Measurements from ENCODE around the gene PIK3C3.
"Not testable (repeated sequence)": the region's sequence is repeated elsewhere in the genome, so short reads cannot be mapped to it uniquely, and the experiment has no call there.

The PIK3C3 gene

DNA sequence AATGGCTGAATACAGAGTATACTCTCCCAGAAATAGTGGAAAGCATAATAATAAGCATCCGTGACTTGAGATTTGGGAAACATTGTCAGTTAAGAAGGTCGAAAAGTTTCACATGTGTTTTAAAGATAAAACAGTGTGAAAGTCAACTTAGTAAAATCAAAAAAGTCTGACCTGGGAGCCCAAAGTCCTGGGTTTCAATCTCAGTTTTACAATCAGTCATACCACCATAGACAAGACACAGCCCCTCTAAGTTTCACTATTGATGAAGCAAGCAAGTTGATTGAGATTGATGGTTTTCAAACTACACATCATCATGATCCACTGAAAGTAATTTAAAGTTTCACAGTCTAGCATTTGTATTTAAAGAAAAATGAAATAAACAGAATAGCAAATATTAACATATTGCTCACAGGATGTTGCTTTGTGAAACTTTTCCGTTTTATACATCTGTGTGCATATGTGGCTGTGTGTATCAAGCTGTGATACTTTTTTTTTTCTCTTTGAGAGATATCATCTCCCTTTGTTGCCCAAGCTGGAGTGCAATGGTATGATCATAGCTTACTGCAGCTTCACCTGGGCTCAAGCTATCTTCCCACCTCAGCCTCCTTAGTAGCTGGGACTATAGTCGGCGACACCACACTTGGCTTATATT, 71.1 kb downstream of the PIK3C3 start:
- no peak for DNase-seq

DNA sequence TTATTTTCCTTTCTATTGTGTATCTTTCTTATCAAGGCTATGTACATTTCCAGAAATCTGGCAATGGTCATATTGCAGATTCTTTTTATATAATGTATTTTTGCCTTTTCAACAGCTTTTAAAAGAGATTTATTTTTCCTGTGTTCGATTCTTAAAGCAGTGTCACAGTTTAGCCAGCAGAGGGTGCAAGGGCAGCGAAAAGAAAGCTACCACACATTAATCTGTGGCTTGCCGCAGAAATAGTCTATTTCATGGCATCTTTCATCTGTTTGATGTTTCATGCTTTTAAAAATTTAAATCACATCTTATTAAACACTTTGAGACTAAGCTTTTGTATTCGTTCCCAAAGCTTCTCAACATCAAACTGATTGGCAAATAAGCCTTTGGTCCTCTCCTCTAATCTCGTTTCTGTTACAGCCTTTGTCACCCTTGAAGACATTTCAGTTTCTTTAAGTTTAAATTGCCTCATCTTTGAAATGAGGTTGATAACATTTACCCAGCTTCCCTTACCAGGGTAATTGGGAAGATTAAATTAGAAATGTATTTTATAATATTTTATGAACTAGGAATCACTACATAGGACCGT, 73.3 kb downstream of the PIK3C3 start:
- peak; percentile 48 for DNase-seq

DNA sequence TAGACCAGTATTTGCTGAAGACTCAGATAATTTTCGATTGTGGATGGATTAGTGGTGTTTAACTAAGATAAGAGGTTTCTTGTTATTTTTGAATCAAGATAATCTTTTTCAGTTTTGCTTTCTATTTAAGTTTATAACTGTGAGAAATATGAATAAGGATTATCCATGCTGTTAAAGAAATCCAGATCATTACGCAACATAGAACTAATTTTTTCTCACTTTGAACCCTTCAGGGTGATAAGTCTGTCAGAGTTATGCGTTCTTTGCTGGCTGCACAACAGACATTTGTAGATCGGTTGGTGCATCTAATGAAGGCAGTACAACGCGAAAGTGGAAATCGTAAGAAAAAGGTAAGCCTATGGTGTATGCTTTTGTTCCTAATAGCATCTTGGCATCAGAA, 74.1 kb downstream of the PIK3C3 start:
- DNase-seq: no peak

DNA sequence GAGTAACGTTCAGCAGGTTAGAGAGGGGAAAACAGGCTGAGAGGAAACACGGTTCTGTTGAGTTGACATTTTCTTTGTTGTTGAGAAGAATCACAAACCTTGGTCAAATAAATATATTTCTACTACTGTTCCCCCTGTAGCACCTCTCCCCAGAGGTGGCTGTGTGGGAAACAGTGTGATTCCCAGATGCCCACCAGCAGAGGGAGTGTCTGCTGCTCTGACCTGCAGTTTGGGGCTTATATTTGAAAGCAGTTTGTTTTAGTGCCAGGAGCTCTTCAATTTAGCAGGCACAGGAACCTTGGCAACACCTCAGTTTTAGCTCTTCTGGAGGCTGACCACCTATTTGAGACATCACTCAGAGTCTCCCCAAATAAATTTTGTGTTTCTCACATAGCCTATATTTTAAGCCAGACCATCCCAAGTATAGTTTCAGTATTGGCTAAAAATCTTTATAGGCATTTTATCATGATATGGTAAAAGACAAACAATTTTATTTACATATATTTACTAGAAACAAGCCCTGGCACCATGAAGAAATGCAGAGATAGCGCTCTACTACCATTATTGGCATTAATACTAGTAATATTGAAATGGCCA, 75.7 kb downstream of the PIK3C3 start:
- peak; percentile 22 for DNase-seq

DNA sequence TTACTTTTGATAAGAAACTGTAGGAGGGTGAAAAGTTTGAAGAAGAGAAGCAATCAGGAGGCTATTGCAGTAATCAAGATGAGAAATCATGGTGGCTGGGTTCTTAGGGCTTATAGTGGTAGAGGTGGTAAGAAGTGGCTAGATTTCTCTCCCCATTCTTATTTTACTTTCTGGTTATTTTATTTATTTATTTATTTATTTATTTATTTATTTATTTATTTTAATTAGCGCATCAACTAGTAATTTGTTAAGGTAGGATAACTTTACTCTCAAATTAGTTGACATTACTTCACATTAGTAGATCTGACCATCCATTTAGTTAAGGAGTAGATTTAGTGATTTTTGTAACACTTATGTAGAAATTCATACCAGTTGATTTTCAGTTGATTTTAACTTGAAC, 77.4 kb downstream of the PIK3C3 start:
- DNase-seq: no peak

DNA sequence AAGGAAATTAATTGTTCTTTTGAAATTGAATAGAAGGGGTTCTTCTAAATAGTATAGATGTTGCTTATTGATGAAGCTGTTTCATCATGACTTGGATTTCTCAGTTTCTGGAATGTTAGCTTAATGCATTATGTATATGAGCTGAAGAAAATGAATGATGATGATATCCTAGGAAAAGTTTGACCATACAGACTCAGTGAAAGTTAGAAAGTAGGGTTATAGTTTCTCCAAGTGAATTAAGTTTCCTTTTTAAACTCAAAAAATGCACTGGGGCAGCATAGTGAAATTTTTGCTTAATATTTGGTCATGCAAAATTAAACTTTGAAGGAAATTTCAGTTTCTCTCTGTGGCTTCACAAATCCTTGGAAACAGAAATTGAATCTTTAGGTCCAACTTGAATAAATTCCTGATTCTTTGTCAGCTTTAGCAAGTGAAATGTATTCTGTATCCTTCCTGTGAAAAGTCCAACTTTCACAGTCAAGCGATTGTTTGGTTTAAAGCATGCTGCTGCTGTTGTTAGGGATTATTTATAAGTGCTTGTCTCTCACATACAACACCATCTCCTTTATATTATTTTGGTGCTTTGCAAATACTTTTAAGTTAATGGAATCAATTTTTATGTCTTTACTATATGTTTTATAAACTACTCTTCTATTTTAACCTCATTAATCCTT, 78.2 kb downstream of the PIK3C3 start:
- no peak for DNase-seq

DNA sequence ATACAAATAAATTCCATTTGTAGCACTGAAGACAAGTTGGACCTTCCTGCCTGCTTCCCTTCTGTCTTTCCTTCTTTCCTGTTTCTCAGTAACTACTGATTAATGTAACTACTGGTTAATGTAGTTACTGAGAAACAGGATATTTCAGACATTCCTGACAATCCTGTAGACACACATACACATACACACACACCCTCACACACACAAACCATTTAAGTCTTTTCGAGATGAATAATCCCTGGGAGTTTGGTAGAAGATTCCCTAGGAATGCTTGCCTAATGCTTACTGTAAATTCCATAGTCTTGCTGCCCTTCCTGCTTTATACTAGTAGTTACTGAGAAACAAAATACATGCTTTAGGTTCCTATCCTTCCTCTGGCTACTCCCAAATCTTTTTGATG, 83.9 kb downstream of the PIK3C3 start:
- DNase-seq: peak; percentile 96

DNA sequence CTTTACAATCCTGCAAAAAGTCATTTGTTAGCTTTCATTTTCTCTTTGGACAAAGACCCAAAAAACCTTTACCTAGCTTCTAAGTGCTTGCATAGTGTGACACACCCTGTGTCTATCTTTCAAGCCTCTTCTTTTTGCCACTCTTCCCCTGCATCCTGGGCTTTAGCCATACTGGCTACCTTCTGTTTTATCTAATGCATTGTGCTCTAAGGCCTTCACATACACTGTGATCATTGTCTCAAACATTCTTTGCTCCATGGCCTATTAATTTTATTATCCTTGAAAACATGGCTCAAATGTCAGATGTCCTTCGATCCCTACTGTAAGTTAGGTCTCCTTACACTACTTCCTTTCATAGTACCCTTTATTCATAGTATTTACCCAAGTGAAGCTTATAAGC, 84.4 kb downstream of the PIK3C3 start:
- no peak for DNase-seq

DNA sequence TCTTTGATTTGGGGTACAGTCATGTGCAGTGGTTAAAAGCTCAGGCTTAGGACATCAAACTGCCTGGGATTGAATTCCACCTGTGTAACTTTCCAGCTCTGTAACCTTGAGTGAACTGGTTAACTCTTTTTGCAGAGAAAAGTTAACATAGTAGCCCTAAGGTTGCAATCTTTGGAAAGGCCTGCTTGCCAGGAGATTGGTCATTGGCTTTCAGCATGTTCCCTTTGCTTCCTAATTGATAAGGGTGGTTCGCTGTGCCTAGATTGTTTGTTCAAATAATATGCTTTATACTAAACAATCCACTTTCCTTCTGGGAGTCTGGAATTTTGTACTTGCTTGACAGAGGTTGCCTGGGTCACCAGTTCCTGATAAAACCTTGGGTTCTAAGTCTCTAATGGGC, 86.8 kb downstream of the PIK3C3 start:
- DNase-seq: no peak

DNA sequence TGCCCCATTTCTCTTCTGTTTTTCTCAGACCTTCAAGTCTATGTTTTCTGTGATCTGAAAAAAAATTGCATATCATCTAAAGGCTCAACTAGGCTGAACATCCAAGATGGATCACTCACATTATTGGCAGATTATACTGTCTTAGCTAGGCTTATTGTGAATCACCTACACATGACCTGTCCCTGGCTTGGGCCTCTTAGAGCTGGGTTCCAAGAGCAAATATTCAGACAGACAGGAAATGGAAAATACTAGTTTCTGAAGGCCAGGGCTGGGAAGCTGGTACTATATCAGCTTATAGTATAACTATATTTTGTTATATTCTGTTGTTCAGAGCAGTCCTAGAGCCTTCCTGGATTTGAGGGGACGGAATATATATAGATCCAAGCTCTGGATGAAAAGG, 90.3 kb downstream of the PIK3C3 start:
- peak; percentile 26 for DNase-seq

DNA sequence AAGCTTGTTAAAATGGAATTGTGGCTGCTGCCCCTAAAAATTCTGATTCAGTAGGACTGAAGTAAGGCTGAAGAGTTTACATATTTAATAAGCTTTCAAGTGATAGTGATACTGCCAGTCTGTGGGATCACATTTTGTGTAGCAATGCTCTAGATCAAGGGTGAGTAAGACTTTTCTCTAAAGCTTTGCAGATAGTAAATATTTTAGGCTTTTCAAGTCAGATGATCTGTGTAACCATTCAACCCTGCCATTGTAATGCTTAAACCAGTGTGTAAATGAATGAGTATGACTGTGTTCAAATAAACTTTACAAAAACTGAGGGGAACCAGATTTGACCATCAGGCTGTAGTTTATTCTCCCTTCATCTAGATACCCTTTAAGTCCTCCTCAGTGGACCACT, 92.7 kb downstream of the PIK3C3 start:
- peak; percentile 15 for DNase-seq

DNA sequence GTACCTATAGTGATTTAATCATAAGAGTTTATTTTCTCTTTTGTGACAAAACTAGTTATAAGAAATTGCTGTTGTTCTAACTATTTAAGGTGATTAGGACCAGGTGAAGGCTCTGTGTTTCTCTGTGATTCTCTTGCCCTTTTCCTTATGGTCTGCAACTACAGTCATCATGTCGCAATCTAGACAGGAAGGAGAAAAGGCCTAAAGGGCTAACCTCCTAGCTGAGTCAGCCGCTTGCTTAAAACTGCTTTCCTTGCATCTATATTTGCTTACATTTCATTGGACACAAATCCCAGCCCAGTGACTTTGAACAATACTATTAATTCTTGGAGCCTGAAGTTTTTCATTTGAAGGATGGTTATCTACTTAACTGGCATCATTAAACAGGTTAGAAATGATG, 93.1 kb downstream of the PIK3C3 start:
- peak; percentile 81 for DNase-seq

DNA sequence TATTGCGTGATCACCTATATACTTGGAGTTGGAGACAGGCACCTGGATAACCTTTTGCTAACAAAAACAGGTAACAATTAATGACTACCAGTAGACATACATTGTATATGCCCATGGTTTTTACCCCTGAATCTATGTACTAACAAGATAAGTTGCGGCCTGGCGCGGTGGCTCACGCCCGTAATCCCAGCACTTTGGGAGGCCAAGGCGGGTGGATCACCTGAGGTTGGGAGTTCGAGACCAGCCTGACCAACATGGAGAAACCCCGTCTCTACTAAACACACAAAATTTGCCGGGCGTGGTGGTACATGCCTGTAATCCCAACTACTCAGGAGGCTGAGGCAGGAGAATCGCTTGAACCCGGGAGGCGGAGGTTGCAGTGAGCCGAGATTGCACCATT, 94.5 kb downstream of the PIK3C3 start:
- not testable (repeated sequence) for DNase-seq

DNA sequence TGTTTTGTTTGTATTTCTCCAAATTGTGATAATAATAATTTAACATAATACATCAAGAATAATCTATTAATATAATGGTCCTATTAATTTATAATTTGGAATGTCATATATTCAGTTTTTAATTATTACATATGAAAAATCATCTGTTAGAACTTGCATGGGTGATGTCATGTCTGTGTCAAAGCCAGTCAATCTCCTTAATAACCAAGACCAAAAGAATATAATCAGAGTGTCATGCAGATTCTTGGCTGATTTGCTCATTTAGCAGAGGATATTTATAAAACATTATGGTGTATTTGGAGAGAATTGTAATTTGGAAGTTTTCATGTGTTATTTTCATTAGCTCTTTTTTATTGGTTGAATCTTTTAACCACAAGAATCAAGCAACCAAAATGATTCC, 96.4 kb downstream of the PIK3C3 start:
- no peak for DNase-seq

DNA sequence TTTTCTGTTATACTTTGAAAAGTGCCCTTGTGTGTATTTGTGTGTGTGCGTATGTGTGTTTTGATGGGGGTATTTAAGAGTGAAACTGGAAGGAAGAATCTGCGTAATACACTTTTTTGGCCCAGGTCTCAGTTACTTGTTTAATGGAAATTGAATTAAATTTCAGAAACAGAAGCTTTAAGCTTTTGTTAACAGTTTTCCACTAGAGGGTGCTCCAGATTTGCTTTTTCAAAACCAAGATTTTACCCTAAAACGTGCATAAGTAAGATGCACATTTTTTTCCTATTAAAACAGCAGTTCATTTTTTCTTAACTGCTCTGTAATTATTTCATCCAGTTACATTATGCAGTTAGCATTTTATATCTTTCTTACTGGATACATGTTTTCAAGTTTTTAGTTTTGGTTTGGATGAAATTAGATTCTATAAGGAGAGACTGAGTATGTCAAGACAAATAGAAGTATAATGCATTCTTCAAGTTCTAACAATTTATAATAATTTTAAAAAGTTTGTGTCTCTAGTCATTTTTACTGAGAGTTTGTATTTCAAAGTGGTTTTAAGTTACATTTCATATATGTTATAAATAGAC, 97.2 kb downstream of the PIK3C3 start:
- peak; percentile 28 for DNase-seq

DNA sequence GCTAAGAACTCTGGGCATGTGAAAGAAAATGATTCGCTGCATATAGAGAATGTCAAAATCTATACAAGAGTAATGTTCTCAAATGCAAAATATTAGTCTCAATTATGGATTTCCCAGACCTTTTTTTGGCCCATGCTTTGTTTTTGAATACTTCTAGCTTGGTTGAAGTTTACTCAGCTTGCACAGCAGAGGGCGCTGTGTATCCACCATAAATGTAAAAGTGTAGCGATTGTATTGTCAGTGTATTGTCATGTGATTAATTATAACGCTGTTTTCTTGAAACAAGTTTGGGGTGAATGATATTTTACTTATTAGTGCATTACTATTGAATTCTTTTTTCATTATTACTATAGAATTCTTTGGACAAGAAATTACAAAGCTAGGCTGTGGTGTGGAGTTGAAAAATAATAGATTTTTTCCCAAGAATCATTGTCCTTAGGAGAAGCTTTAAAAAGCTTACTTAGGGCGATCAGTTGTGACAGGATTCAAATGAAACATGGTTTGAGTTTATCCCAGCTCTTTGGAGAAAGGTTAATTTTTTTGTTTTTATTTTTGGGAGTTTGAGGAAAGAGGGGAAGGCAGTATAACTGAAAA, 98.3 kb downstream of the PIK3C3 start:
- DNase-seq: peak; percentile 56

DNA sequence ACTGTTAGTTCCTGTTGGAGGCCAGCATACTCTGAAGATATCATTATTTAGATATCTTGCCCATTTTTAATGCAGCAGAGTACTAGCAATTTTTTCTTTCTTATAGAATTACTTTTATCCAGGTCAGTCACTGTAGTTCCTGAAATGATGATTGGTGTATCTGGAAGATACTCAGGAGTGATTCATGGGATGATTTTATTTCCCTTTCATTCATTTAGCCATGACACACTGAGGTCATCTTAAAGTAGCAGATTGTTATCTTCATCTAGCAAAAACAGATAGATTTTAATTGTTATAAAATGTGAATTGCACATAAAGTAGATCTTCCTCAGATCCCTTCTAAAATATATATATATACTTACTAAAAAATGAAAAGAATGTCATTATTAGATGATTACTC, 109.1 kb downstream of the PIK3C3 start:
- peak; percentile 26 for DNase-seq

DNA sequence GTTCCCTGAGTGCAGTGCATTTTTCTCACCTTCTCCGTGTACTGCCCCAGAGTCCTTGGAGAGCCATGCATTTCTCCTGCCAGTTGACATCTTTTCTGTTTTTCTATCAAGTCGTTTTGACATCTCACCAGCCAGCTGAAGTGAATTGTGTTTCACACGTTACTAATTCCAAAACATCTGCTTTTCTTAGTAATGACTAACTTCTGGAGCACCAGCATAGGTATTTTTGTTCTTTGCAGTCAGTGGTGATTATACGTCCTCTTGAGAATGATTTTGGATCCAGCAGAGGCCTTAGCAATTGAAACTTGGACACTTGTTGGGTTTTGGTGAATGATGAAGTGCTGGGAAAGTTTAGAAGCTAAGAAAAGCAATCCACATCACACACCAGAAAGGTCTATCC, 112.5 kb downstream of the PIK3C3 start:
- no peak for DNase-seq

DNA sequence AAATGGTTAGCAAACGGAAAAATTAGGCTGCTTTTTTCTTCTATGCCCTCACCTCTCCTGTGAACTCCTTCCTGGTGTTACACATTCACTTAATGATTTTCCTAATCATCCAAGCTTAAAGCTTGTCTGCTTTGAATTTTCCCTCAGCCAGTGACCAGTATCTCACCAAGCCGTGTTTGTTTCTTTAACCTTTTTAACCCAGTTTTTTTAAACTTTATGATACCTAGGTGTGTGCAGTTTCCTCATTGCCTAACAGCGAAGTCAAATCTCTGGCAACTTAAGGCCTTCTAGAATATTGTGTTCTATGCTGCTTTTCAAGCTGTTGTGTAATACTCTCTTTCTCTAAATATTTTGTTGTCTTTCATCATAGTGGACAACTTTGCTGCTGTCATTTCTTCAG, 113.0 kb downstream of the PIK3C3 start:
- DNase-seq: no peak

DNA sequence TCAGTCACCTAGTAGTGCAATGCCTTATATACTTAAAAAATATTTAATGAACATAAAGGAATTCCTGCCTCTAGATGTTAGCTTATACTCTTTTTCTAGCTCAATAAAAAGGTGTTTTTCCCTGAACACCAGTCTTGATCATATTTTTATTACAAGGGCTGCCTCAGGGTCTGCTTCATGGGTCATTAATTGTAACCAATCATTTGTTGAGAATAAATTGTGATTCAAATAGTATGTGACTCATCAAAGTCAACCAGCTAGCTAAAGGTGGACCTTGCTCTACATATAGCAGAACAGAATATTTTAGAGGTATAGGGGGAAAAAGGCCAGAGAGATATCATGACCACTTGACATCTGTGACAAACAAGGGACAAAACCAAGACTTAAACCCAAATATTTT, 114.0 kb downstream of the PIK3C3 start:
- DNase-seq: no peak

DNA sequence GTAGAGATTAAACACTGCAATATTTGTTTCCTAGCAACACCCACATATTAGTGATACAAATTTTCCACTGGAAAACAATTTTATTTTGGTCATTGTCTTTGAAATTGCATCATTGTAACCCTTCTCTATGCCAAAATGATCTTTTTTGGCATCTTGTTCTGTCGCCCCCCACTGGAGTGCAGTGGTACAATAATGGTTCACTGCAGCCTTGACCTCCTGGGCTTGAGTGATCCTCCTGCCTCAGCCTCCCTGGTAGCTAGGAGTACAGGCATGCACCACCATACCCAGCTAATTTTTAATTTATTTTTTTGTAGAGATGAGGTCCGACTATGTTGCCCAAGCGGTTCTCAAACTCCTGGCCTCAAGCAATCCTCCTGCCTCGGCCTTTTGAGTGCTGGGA, 117.4 kb downstream of the PIK3C3 start:
- DNase-seq: no peak

DNA sequence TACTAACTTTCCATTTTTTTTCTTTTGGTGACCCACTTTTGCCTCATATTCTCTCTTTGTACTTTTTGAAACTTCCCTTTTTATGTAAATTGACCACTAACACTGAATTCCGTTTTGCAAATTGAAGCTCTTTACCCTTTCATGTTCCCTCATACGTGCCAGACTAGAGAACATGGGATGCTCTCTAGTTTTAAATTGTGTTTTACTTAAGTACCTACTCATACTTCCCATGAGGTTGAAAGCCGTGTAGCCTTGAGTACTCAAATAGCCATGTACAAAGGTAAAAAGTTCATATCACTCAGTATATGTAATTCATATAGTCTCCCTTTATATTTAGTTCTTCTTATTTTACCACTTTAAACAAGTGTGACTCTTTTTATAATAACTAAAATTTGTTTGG, 119.7 kb downstream of the PIK3C3 start:
- no peak for DNase-seq

DNA sequence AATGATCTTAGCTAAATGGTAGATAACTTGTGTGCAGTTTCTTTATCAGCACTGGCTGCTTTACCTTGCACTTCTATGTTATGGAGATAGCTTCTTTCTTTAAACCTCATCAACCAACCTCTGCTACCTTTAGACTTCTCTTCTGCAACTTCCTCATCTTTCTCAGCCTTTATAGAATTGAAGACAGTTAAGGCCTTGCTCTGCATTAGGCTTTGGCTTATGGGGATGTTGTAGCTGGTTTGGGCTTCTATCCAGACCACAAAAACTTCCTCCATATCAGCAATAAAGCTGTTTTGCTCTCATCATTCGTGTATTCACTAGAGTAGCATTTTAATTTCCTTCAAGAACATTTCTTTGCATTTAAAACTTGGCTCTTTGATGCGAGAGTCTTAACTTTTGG, 123.7 kb downstream of the PIK3C3 start:
- DNase-seq: peak; percentile 30

Measured in fibroblast of skin of right biceps (primary cell).